Measurements from ENCODE around the gene MS4A10. TPM values are rescaled to one million over a fixed set of nuclear protein-coding genes. Genes with fewer than 3 reads are reported as not detected.
"Not testable (repeated sequence)": the region's sequence is repeated elsewhere in the genome, so short reads cannot be mapped to it uniquely, and the experiment has no call there.

The MS4A10 gene
- total and polyA plus RNA-seq, 2 donors (not counting 1 experiment from before 2014, with no cell fraction given): not detected

DNA sequence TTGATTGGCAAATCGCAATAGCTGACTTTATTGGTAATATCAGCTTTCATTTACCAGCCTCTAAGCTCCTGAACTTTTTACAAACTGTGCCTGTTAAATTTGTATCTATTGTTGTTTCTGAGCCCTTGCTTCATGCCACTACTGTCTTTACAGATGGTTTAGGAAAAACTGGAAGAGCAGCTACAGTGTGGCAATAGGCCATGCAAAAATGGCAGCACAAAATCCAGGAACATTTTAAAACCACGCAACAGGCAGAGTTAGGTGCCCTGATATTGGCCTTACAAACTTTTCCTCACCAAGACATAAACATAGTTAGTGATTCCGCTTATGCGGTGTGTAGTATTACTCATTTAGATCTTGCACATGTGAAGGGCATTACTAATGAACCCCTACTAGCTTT, 26.5 kb upstream of the MS4A10 start:
- H3K79me2 ChIP-seq (ENCODE audit: control insufficient read depth, insufficient read depth, low read length); H3K27ac Mint-ChIP-seq; ATAC-seq (ENCODE audit: low read depth); H2AFZ ChIP-seq (ENCODE audit: insufficient read depth, low read depth, low read length, poor library complexity, severe bottlenecking); H3K4me2 ChIP-seq (replicated peaks; ENCODE audit: low read depth, low read length, poor library complexity, severe bottlenecking); H3K4me3 ChIP-seq (ENCODE audit: control extremely low read depth in 1 of 5, extremely low read depth in 1 of 5, insufficient read depth in 1 of 5, low read depth in 2 of 5, low read length in 4 of 5); H3K27ac ChIP-seq (ENCODE audit: low read length in 2 of 2); H3K36me3 ChIP-seq (replicated peaks in 1 of 2; ENCODE audit: control extremely low read depth in 1 of 2, control insufficient read depth in 1 of 2, extremely low read depth in 1 of 2, insufficient read depth in 2 of 2, low read length in 1 of 2); H3K9me3 Mint-ChIP-seq (ENCODE audit: insufficient read depth); H3K4me3 Mint-ChIP-seq; H3K27me3 ChIP-seq (replicated peaks in 1 of 4; ENCODE audit: control extremely low read depth in 1 of 4, control insufficient read depth in 3 of 4, insufficient read depth in 4 of 4, low read length in 3 of 4); H3K9ac ChIP-seq (ENCODE audit: low read length); intact Hi-C loops (cut with micrococcal nuclease); POLR2A ChIA-PET; DNase-seq; H4K20me1 ChIP-seq (ENCODE audit: control insufficient read depth, insufficient read depth, low read length, poor library complexity, severe bottlenecking); H3K9me3 ChIP-seq (ENCODE audit: control extremely low read depth in 1 of 3, control insufficient read depth in 2 of 3, insufficient read depth in 1 of 3, low read length in 2 of 3): not testable (repeated sequence)
- H3K4me1 ChIP-seq (ENCODE audit: control insufficient read depth in 2 of 2, insufficient read depth in 2 of 2, low read length in 2 of 2): peaks cover 25% of the 10 kb centered on the region in 2 donors
- Mint-ChIP-seq H3K4me1 (peaks cover 42% of the 10 kb centered on the region), H3K27me3 (peaks cover 19% of the 10 kb centered on the region)
- CTCF ChIA-PET: interaction anchor here (1.1 to 1.5 kb wide), 2 partner anchors 17 to 18 kb away, joined by 3 to 7 read pairs; no protein-coding TSS in a partner anchor
- no CpG with 5 or more reads among the region's 4 CpGs for WGBS (ENCODE audit: insufficient coverage)

DNA sequence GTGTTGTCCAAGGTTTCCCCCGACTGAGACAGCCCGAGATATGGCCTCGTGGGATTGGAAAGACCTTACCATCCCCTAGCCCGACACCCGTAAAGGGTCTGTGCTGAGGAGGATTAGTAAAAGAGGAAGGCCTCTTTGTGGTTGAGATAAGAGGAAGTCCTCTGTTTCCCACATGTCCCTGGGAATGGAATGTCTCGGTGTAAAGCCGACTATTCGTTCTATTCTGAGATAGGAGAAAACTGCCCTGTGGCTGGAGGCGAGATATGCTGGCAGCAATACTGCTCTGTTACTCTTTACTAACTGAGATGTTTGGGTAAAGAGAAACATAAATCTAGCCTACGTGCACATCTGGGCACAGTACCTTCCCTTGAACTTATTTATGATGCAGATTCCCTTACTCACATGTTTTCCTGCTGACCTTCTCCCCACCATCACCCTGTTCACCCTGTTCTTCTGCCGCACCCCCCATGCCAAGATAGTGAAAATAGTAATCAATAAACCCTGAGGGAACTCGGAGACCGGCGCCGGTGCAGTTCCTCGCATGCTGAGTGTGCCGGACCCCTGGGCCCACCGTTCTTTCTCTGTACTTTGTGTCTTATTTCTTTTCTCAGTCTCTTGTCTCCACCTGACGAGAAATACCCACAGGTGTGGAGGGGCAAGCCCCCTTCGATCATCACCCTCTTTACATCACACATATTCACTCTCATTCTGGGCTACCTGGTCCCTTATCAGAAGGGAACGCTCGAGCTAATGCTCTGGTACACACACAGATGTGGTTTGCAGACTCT, 25.5 kb upstream of the MS4A10 start:
- peaks cover 25 to 30% of the 10 kb centered on the region in 2 donors for H3K4me1 ChIP-seq (ENCODE audit: control insufficient read depth in 2 of 2, insufficient read depth in 2 of 2, low read length in 2 of 2)
- H3K36me3 ChIP-seq (replicated peaks in 1 of 2; ENCODE audit: control extremely low read depth in 1 of 2, control insufficient read depth in 1 of 2, extremely low read depth in 1 of 2, insufficient read depth in 2 of 2, low read length in 1 of 2); H3K79me2 ChIP-seq (ENCODE audit: control insufficient read depth, insufficient read depth, low read length); POLR2A ChIA-PET; H3K27ac Mint-ChIP-seq; H3K4me3 ChIP-seq (ENCODE audit: control extremely low read depth in 1 of 5, extremely low read depth in 1 of 5, insufficient read depth in 1 of 5, low read depth in 2 of 5, low read length in 4 of 5); H3K4me2 ChIP-seq (replicated peaks; ENCODE audit: low read depth, low read length, poor library complexity, severe bottlenecking); H2AFZ ChIP-seq (ENCODE audit: insufficient read depth, low read depth, low read length, poor library complexity, severe bottlenecking); H3K27ac ChIP-seq (ENCODE audit: low read length in 2 of 2); H3K9me3 ChIP-seq (ENCODE audit: control extremely low read depth in 1 of 3, control insufficient read depth in 2 of 3, insufficient read depth in 1 of 3, low read length in 2 of 3); H3K27me3 ChIP-seq (replicated peaks in 1 of 4; ENCODE audit: control extremely low read depth in 1 of 4, control insufficient read depth in 3 of 4, insufficient read depth in 4 of 4, low read length in 3 of 4); H3K4me3 Mint-ChIP-seq; DNase-seq; H3K9ac ChIP-seq (ENCODE audit: low read length); H3K9me3 Mint-ChIP-seq (ENCODE audit: insufficient read depth); H4K20me1 ChIP-seq (ENCODE audit: control insufficient read depth, insufficient read depth, low read length, poor library complexity, severe bottlenecking); ATAC-seq (ENCODE audit: low read depth): not testable (repeated sequence)
- peaks cover 50% of the 10 kb centered on the region for H3K4me1 Mint-ChIP-seq
- intact Hi-C loops (cut with micrococcal nuclease): loop anchor here (5.0 kb wide), 1 partner anchor 492 kb away; no protein-coding TSS in a partner anchor
- peaks cover 22% of the 10 kb centered on the region for H3K27me3 Mint-ChIP-seq
- 93% methylated on average over 11 of the region's 22 CpGs for WGBS (ENCODE audit: insufficient coverage)
- CTCF ChIA-PET: interaction anchor here (1.4 kb wide), 1 partner anchor 16 kb away, joined by 3 read pairs; no protein-coding TSS in a partner anchor

Data from B cell (primary cell).